ENCODE results near the gene GRIA2. TPM values are rescaled to one million over a fixed set of nuclear protein-coding genes. Genes with fewer than 3 reads are reported as not detected.
"Not testable (repeated sequence)": the region's sequence is repeated elsewhere in the genome, so short reads cannot be mapped to it uniquely, and the experiment has no call there.

The GRIA2 gene
- total RNA-seq, 1 donor from 2014 or later: not detected

DNA sequence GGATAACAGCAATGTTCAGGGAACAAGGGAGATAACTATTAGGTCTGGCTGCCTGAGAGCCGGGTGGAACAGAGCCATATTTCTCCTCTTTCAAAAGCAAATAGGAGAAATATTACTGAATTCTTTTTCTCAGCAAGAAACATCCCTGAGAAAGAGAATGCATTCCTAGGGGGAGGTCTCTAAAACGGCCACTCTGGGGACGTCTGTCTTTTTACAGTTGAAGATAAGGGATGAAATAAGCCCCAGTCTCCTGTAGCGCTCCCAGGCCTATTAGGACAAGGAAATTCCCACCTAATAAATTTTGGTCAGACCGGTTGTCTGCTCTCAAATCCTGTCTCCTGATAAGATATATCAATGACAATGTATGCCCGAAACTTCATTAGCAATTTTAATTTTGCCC lies 37.6 kb downstream of the GRIA2 start:
- DNase-seq (ENCODE audit: low read depth): not testable (repeated sequence)

DNA sequence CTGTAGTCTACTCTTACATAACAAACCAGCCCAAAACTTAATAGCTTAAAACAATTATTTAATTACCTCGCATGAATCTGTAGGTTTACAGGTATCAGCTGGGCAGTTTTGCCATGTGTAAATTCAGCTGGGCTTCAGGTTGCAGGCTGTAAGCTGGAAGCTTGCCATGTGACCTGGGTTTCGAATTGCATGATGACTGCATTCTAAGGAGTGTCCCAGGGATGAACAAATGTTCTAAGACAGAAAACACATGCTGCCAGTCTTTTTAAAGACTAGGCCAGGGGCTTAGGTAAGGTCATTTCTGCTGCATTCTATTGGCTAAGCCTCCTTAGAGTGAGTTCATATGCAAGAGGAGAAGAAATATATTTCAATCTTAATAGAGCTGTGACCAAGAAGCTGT lies 44.8 kb downstream of the GRIA2 start:
- peak; percentile 75 for DNase-seq (ENCODE audit: low read depth)

DNA sequence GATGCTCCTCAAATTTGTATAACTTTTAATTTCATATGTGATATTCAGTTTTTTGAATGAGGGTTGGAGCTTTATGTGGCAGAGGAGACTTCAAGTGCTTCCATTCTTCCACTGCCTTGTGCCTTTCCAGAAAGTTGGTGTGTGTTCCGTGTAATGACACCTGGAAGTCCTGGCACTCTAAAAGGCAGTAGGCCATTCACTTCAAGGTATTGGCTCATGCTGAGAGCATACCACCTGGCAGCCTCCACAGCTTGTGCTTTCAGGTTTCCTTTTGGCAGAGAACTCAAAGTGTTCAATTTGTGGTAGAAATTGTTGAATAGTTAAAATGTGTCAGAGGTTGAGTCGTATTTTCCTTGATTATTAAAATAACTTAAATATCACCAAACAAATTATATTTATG lies 49.6 kb downstream of the GRIA2 start:
- DNase-seq (ENCODE audit: low read depth): no peak

DNA sequence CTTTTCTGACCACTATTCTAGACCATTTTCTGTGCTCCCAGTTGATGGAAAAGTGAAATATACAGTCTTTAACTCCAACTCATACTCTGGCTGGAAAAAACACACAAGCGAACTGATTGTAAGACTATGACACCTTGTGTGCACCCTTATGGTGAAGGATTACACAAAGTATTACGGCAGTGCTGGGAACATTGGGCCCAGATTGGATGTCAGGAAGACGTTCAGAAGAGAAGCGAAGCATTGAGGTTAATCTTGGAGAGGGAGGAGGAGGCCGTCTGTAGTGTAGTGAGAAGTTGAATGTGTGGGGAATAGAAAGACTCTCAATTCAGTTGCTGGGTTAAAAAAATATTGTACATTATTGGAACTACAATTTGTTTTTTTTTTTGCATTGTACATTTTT lies 50.0 kb downstream of the GRIA2 start:
- no peak for DNase-seq (ENCODE audit: low read depth)

DNA sequence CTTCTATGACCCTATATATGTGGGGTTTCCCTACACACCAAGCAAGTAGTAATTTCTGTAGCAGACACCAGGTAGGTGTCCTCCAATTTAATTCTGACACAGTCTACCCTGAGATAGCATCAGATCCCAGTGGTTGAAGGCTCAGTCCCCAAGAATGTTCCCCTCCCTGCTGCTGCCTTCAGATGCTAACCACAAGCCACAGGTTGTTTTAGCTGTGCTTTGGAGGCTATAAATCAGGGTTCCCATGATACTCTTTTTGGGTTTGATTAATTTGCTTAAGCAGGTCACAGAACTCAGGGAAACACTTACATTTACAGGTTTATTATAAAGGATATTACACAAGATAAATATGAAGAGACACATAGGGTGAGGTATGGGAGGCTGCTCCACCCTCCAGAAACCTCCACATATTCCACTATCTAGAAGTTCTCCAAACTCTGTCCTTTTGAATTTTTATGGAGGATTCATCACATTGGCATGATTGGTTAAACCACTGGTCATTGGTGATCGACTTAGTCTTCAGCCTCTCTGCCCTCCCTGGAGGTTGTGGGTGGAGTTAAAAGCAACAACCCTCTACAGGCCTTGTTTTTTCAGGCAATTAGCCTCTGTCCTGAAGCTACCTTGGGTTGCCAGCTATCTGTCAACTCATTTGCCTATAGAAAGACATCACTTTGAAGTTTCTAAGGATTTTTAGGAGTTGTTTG lies 50.8 kb downstream of the GRIA2 start:
- DNase-seq (ENCODE audit: low read depth): peak; percentile 9

DNA sequence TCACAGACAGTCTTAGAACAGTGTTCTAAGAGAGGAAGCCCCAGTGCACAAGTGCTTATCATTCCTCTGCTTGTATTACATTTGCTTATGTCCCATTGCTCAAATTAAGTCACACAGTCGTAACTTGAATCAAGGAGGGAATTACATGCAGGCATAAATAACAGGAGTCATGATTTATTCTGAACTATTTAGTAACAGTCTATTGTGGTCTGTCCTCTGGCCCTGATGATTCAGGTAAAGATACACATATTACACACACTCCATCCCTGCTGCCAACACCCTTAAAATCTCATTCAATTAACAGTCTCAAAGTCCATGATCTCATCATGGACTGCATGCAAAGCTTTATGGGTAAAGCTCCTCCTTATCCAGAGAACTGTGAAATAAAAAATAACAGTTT lies 60.1 kb downstream of the GRIA2 start:
- DNase-seq (ENCODE audit: low read depth): no peak

DNA sequence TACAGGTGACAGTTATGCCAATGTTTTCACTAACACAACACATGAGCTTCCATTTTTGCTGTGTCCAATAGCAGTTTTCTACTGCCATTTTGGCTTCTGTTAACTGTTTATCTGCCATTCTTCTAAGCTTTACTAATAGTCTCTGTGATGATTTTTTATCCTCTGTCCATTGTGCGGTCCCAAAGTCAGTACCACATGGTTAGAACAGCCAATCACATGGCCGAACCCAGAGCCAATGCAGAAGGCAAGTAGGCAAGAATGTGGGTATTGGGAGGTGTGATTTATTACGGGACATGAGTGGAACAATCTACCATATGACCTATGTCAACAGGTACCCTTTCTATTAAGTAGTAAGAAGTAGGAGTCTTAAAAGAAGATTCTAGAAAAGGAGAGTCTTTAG lies 61.5 kb downstream of the GRIA2 start:
- no peak for DNase-seq (ENCODE audit: low read depth)

DNA sequence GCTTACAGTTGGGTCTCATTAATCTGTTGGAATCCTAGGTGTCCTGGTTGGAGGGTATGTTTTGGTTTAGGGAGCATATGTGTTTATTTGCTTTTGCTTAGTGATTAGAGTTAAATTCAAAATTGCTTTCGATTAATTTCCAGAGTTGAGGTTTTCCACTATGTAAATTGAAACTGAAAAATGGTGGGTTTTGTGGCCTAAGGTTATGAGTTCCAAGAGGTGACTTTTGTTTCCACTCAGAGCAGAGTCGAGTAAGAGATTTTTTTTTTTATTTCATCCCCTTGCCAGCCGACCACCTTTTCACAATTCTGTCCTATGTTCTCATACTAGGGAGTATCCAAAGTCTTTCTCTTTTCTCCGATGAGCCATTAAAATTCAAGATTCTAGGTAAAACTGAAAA lies 66.9 kb downstream of the GRIA2 start:
- DNase-seq (ENCODE audit: low read depth): no peak

DNA sequence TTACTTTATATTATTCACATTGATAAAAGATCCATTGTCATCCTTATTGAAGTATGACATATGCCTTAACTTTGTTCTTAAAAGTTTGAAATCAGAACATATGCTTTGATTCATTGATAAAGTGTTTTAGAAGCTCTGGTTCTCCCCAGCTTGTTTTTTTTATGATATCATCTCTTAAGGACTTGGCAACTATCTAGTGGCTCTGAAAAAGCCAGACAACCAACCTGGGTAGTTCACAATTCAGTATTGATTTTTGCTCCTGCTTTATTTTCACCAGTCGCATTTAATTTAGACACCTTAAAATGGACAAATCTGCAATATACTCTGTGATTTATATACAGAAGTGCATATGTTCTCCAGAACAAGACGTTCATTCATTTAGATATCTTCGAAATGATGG lies 70.1 kb downstream of the GRIA2 start:
- DNase-seq (ENCODE audit: low read depth): no peak

DNA sequence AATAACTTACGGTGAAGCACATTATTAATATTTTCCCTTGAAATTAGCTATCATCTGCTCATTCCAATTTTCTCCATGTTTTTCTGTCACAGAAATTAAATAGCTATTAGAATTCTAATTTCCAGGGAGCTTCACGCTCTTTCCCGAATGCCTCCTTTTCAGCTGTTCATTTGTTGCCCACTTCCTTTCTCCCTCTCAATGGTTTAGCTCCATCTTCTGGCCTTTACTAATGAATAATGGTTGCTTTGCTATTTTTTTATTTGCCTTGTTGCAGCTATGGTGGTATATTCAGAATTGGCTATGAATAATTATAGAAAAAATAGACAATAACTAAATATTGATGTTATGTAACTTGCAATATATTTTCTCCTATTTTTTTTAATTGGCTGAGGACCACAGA lies 70.5 kb downstream of the GRIA2 start:
- DNase-seq (ENCODE audit: low read depth): peak; percentile 39

DNA sequence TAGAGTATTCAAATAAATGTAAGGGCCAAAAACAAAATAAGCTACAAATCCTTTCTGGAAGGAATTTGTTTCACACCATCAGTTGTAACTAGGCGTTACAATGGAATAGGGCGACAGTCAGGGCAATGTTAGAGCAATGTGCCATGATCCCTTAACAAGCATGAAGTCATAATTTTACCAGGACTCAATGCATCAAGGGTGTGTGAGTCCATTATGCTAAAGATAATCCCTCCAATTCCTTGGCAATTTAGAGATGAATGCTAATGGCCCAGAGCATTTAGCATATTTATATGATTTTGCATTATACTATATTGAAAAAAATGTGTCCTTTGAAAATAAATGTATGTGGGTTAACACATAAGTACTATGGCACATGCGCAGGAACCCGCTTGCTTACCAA lies 73.1 kb downstream of the GRIA2 start:
- DNase-seq (ENCODE audit: low read depth): no peak

DNA sequence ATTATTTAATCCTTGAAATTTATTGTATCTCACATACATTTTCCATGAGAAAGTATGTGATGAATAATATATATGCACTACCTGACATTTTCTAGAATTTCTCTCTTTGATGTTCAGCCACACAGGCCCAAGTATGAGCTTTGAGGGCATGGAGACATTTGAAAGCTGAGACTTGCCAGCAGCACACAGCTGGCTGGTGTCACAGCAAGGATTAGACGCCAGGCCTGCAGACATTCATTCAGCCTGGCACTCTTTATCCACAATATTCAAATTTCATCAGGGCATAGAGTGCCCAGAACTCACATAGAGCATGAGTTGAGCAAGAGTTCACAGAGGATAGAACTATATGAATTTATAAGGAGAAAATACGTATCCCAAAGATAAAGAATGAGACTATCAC lies 74.0 kb downstream of the GRIA2 start:
- no peak for DNase-seq (ENCODE audit: low read depth)

DNA sequence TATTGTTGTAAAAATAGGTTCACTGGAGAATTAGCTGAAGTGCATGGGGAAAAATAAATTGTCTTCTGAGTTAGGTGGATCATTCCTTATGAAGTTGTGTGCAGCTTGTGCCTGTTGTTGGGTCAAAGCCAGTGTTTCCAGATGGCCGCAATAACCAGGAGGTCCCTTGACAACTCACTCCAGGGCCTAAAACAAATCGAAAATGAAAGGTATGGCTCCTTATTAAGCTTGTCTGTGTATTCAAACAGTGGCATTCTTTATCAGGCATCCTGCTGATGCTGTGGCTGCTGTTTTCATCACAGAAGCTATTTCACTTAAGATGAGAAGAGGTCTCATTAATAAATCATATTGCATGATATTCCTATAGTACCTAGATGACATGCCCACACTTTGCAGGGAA lies 80.2 kb downstream of the GRIA2 start:
- DNase-seq (ENCODE audit: low read depth): no peak

DNA sequence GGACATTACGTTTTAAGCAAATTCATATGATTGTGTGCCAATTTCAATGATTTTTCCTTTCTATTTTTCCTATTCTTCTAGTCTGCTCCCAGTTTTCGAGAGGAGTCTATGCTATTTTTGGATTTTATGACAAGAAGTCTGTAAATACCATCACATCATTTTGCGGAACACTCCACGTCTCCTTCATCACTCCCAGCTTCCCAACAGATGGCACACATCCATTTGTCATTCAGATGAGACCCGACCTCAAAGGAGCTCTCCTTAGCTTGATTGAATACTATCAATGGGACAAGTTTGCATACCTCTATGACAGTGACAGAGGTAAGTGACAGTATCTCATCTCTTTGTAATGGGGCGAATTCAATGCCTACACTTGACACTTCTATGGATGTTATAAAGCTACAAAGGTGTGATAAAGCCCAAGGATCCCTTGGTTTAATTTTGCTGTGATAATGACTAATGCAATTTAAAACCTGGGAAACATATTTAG lies 83.0 kb downstream of the GRIA2 start:
- peak; percentile 2 for DNase-seq (ENCODE audit: low read depth)

DNA sequence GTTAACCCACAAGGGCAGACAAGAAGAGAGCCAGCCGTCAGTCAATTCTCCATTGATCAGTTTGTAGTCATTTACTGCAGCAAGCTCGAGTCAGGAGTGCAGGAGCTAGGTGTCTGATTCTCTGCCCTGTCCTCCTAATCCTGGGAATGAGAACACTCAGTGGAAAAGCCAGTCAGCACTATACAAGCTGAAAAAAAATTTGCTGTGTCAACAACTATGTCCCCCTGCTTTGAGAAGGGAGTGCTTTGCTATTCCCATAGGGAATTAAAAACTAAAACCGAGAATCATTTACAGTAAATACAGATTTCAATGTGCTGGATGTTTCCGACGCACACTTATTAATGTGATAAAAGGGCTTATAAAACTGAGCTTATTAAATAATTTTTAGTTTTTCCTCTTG lies 84.2 kb downstream of the GRIA2 start:
- DNase-seq (ENCODE audit: low read depth): no peak

DNA sequence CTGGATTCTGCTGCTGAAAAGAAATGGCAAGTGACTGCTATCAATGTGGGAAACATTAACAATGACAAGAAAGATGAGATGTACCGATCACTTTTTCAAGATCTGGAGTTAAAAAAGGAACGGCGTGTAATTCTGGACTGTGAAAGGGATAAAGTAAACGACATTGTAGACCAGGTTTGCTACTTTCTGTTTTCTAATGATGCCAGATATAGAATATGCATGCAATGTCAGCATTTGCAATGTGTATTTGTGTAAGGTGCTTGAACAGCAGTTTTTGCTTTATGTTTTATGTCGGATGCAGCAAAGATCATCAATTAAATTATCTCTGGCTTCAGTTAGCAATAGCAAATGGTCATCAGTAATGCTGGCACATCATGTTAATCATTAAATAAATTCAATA lies 92.2 kb downstream of the GRIA2 start:
- no peak for DNase-seq (ENCODE audit: low read depth)

DNA sequence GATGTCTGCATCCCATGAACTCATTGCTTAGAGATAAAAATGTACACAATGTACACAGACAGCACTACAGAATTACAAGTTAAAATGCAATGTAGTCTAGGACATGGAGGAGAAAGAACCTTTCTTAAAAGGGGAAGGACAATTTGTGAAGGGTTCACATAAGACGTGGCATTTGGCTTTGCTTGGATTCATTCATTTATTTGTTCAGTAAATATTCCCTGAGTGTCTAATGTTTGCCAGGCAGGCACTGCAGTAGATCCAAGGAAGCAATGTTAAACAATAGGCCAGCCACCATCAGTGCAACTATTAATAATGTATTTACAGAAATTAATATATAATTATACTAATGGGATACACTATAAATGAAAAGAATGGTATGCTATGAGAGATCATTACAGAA lies 94.4 kb downstream of the GRIA2 start:
- DNase-seq (ENCODE audit: low read depth): no peak

DNA sequence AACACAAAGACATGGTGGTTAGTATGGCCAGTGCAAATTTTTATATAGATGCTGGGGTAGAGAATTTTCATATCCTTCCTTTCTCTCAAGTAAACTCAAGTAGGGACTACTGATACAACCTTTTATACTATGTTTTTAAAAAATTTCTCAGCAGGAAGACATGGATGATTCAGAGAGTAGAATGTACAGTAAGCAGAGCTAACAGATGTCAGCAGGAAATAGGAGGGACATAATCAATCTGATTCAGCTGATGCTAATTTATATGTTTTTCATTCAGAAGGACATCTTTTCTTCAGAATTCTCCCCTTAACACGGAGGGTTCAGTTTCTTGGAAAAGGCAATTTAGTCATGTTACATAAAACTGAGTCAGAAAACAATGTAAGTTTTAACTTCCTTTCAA lies 95.4 kb downstream of the GRIA2 start:
- DNase-seq (ENCODE audit: low read depth): no peak

DNA sequence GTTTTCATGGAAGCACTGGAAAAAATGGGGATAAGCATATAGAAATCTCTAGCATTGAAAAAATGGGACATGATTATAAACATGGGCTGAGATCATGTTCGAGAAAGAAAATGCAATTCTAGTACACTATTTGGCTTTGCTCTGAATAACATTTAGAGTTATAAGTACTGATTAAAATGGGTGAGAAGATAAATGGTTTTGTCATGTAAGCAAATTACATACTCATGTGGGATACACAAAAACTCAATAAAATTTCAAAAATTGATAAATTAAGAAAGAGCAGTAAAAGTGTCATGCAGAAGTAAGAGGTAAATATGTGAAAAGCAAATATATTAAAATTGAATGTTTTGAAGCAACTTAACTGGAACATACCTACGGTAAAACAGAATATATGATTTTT lies 99.6 kb downstream of the GRIA2 start:
- no peak for DNase-seq (ENCODE audit: low read depth)

DNA sequence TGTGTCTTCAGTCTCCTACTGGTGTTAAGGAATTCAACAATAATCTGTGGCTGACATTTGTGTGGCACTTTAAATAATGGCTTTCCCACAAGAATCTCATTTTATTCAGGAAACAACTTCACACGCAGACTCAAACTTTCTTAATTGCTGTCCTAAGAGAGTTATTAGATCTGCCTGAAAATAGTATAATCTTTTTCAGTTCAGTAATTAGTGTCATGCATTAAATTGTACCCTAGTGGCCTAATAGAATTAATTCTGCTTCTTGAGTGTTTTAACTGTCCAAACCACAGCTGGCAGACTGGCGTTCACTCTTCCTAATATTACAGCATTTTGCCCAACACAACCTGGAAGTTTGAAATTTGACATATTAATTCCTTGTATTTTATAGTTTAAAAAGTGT lies 107.1 kb downstream of the GRIA2 start:
- no peak for DNase-seq (ENCODE audit: low read depth)

DNA sequence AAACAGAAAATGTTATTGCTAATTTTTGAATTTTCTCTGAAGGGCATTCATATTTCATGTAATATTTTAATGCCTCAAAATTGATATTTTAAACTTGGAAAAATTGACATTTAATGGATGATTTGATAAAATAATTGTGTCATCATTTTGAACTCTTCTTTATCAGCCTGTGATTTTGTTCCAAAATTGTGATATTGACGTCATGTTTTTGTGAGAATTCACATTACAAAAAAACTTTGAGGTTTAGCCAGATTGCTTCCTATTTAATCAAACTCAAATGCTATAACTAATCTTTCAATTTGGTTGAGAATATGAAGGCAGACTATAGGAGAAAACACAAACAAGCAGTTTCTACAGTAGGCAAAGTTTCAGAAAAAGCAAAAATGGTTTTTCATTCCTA lies 137.4 kb downstream of the GRIA2 start:
- DNase-seq (ENCODE audit: low read depth): no peak

DNA sequence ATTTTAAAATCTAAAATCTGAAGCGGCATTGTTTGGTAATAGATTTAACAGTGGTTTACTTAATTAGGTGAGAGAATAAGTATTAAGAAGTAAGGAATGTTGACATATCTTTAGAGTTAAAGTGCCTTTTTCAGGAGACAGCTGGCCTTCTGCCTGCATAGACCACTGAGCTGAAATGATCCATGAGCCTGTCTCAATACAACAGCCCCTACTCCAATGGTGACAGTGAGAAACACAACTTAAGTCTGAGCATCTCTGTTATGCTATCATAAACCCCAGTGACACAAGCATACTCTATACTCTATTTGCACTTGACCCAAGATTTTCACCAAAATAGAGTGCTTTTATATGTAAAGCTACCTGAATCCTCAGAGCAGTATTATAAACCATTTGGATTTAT lies 137.9 kb downstream of the GRIA2 start:
- DNase-seq (ENCODE audit: low read depth): no peak

DNA sequence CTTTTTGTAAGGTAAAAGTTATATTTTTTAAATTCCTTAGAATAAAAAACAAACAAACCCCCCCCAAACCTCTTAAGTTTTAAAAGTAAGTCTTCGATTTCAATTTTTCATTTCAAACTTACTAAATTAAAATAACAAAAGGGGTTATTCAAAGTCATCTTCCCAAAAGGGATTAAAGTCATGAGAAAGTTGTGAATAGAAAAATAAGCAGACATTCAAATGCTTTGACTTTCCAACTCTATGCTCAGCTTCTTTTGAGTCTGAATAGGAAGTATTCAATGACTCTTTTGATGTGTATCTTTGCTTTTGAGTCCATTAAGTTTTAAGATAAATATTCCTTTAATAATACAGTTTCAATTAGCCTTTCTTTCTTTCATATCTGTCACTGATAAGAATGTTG lies 138.3 kb downstream of the GRIA2 start:
- no peak for DNase-seq (ENCODE audit: low read depth)

DNA sequence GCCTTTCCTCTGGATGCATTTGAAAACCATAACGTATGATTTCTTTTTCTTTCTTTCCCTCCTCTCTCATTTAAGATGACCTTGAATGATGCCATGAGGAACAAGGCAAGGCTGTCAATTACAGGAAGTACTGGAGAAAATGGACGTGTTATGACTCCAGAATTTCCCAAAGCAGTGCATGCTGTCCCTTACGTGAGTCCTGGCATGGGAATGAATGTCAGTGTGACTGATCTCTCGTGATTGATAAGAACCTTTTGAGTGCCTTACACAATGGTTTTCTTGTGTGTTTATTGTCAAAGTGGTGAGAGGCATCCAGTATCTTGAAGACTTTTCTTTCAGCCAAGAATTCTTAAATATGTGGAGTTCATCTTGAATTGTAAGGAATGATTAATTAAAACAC lies 142.8 kb downstream of the GRIA2 start:
- no peak for DNase-seq (ENCODE audit: low read depth)

All from myocyte (in vitro differentiated cells).